Activated naive CD4-positive, alpha-beta T cell treated with anti-CD3 and anti-CD28 coated beads for 36 hours (primary cell): ENCODE results near the gene KRT84. TPM values are rescaled to one million over a fixed set of nuclear protein-coding genes. Genes with fewer than 3 reads are reported as not detected.

Experiments used
- CTCF ChIA-PET: fragments of 350-600 bp; sonication (Branson Sonifier 250); formaldehyde crosslinking; loops from one replicate; lab custom pipeline; 2021; ENCODE audit warnings: antibody characterized with exemption; lab: Charles Lee
- DNase-seq: peaks from one replicate; pipeline ENCODE4 v3.0.0-alpha.2; 2020
- H3K27ac Mint-ChIP-seq: one replicate; pipeline ENCODE4 v1.8.0; 2021; ENCODE audit warnings: mild to moderate bottlenecking, mixed read lengths
- H3K27me3 Mint-ChIP-seq: one replicate; pipeline ENCODE4 v1.8.0; 2021; ENCODE audit warnings: low read depth, mixed read lengths
- H3K36me3 Mint-ChIP-seq: one replicate; pipeline ENCODE4 v1.8.0; 2021; ENCODE audit warnings: low read depth, mixed read lengths
- H3K4me1 Mint-ChIP-seq: one replicate; pipeline ENCODE4 v1.8.0; 2021; ENCODE audit warnings: low read depth, mixed read lengths
- H3K4me3 Mint-ChIP-seq: one replicate; pipeline ENCODE4 v1.8.0; 2021; ENCODE audit warnings: mild to moderate bottlenecking, moderate library complexity, mixed read lengths
- H3K9me3 Mint-ChIP-seq: one replicate; pipeline ENCODE4 v1.8.0; 2021; ENCODE audit warnings: mixed read lengths
- intact Hi-C: fragments of 100-400 bp; cut with micrococcal nuclease; formaldehyde crosslinking; loops from one replicate; pipeline ENCODE4 v1.15.1; 2023
- total RNA-seq, 2 experiments: library from RNA; stranded (reverse); gene quantifications; one replicate each; pipeline ENCODE4 v1.2.3, GENCODE V29; 2021

Gene KRT84
- total RNA-seq, 2 experiments from 2014 or later = not detected

DNA sequence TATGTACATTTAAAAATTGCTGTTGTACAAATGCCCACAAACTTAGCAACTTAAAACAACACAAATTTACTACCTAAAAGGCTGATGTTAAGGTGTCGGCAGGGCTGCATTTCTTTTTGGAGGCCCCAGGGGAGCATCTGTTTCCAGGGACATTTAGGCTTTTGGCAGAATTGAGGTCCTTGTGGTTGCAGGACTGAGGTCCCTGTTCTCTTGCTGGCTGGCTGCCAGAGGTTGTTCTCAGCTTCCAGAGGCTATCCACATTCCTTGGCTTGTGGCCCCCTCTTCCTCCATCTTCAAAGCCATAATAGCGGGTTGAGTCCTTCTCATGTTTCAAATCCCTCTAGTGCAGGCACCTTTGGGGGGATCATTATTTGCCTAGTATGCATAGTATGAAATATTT lies 41.9 kb downstream of the KRT84 start:
- Mint-ChIP-seq H3K4me1 (no peaks in the 10 kb centered on the region), H3K9me3 (no peaks in the 10 kb centered on the region), H3K27me3 (no peaks in the 10 kb centered on the region), H3K27ac (no peak overlapping the region), H3K4me3 (no peak overlapping the region), H3K36me3 (no peaks in the 10 kb centered on the region)
- DNase-seq = no peak
- CTCF ChIA-PET = interaction anchor here (1.3 kb wide), 1 partner anchor 15 kb away, joined by 4 read pairs; no protein-coding TSS in a partner anchor
- intact Hi-C loops = no loop called here

DNA sequence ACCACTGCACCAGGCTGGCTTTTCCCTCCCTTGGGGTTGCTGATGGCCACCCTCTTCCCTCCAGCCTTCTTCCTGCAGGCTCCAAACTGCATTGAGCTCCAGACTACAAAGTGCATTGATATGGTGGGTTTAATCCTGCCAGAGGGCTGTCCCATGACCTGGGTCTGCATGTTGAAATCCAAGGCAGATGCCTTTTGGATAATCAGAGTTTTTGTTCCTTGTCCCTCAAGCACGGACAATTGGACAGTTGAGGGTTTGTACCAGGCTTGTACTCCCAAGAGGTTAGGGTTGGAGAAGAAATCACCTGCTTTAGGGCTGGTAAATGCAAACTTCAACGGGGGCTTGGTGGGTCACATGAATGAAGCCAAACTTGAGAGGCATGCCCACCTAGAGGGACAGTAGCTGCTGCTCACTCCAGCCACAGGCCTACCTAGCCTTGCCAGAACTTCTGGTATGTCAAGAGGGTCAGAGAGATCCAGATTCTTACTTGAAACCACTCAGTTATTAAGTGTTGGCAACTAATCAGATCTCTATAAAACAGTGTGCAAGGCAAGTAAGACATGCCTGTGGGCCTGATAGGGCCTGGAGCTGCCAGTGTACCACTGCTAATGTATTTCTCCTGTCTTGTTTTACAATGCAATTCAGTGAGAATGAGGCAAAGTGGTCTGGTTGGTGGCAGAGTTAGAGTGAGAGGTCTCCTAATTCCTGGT lies 42.5 kb downstream of the KRT84 start:
- Mint-ChIP-seq H3K27me3 (no peaks in the 10 kb centered on the region), H3K9me3 (no peaks in the 10 kb centered on the region), H3K36me3 (no peaks in the 10 kb centered on the region), H3K4me1 (no peaks in the 10 kb centered on the region), H3K27ac (no peak overlapping the region), H3K4me3 (no peak overlapping the region)
- CTCF ChIA-PET = interaction anchor here (1.3 kb wide), 1 partner anchor 15 kb away, joined by 4 read pairs; no protein-coding TSS in a partner anchor
- no peak for DNase-seq
- intact Hi-C loops = no loop called here

DNA sequence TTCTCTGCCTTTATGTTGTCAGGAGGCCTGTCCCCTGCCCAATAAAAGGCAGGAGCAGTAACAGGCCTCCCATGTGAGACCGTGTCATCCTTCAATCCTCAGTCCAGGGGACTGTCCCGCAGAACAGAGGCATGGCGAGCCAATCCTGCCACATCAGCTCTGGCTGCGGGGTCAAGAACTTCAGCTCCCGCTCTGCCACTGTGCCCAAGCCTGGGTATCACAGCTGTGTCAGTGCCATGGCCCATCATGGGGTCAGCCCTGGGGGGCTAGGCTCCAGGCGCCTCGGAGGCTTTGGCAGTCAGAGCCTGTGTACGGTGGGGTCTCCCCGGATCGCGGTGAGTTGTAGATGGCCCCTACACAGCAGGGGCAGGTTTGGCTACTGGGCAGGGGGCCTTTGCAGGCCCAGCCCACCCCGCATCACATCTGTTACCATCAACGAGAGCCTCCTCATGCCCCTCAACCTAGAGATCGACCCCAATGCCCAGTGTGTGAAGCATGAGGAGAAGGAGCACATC lies 44.3 kb downstream of the KRT84 start:
- Mint-ChIP-seq H3K27ac (no peak overlapping the region), H3K27me3 (no peaks in the 10 kb centered on the region), H3K36me3 (no peaks in the 10 kb centered on the region), H3K4me1 (peaks cover 8% of the 10 kb centered on the region), H3K9me3 (peaks cover 3% of the 10 kb centered on the region), H3K4me3 (no peak overlapping the region)
- DNase-seq = no peak
- intact Hi-C loops = no loop called here
- CTCF ChIA-PET = interaction anchor here (0.8 kb wide), 1 partner anchor 62 kb away, joined by 3 read pairs; no protein-coding TSS in a partner anchor

DNA sequence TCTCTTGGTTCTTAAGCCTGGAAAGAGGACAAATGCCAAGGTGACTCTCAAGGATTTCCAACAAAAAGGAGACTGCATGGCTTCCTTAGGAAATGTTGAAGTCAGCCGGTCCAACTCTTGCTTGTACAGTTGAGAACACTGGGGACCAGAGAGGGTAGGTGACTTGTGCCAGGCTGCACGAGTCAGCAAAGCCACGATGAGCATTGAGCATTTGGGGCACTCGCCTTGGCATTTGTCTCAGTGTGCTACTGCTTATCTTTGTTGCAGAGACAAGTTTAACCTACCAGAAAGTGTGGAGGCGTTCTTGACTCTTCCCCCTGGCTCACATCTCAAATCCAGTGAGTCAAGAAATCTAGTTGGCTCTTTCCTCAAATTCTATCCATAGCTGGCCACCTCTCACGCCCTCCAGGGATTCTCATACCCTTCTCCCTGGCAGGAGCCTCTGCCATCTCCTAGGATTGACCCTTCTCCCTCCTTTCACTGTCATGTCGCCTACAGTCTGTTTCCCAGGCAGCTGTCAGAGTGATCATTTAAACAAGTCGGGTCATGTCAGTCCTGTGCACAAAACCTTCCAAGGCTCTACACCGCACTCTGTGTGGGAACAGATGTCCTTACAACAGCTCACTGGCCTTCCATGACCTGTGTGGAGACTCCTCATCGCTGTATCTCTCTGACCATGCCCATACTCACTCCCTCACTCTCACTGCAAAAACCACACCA lies 47.1 kb downstream of the KRT84 start:
- DNase-seq = no peak
- intact Hi-C loops = no loop called here
- H3K4me1 Mint-ChIP-seq = peaks cover 8% of the 10 kb centered on the region
- peaks cover 3% of the 10 kb centered on the region for H3K9me3 Mint-ChIP-seq
- no peaks in the 10 kb centered on the region for H3K27me3 Mint-ChIP-seq
- CTCF ChIA-PET = interaction anchor here (0.7 to 1.2 kb wide), 4 partner anchors 10 to 541 kb away, joined by 3 to 4 read pairs (median 4); no protein-coding TSS in a partner anchor
- no peaks in the 10 kb centered on the region for H3K36me3 Mint-ChIP-seq
- H3K27ac Mint-ChIP-seq = no peak overlapping the region
- no peak overlapping the region for H3K4me3 Mint-ChIP-seq

DNA sequence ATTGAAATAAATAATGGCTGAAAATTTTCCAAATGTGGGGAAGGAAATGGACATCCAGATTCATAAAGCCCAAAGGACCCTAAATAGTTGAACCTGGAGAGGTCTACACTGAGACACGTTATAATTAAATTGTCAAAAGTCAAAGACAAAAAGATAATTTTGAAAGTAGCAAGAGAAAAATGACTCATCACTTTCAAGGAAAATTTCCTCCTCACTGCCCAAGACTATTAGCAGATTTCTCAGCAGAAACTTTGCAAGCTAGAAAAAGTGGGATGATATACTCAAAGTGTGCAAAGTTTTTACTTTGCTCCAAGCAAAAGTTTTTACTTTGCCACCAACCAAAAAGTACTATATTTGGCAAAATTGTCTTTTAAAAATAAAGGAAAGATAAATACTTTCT lies 48.4 kb downstream of the KRT84 start:
- peaks cover 3% of the 10 kb centered on the region for H3K9me3 Mint-ChIP-seq
- intact Hi-C loops = no loop called here
- DNase-seq = no peak
- no peak overlapping the region for H3K27ac Mint-ChIP-seq
- peaks cover 8% of the 10 kb centered on the region for H3K4me1 Mint-ChIP-seq
- CTCF ChIA-PET = interaction anchor here (1.2 kb wide), 1 partner anchor 9 kb away, joined by 4 read pairs; no protein-coding TSS in a partner anchor
- no peaks in the 10 kb centered on the region for H3K36me3 Mint-ChIP-seq
- H3K27me3 Mint-ChIP-seq = no peaks in the 10 kb centered on the region
- no peak overlapping the region for H3K4me3 Mint-ChIP-seq

DNA sequence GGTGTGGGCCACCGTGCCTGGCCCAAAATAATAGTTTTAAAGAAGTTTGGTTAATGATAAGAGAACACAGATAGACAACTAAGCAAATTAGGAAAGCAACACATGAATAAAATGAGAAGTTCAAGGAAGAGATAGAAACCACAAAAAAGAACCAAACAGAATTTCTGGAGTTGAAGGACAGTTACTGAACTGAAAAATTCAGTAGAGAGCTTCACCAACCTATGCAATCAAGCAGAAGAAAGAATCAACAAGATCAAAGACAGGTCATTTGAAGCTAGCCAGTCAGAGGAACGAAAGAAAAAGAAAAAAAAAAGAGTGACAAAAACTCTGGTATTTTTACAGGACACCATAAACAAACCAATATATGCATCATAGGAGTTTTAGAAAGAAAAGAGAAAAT lies 48.8 kb downstream of the KRT84 start:
- H3K4me3 Mint-ChIP-seq = no peak overlapping the region
- no peak overlapping the region for H3K27ac Mint-ChIP-seq
- CTCF ChIA-PET = interaction anchor here (0.7 to 0.9 kb wide), 2 partner anchors 57 to 71 kb away, joined by 3 to 4 read pairs; no protein-coding TSS in a partner anchor
- intact Hi-C loops = no loop called here
- H3K36me3 Mint-ChIP-seq = no peaks in the 10 kb centered on the region
- peaks cover 3% of the 10 kb centered on the region for H3K9me3 Mint-ChIP-seq
- H3K4me1 Mint-ChIP-seq = peaks cover 8% of the 10 kb centered on the region
- no peak for DNase-seq
- H3K27me3 Mint-ChIP-seq = no peaks in the 10 kb centered on the region

DNA sequence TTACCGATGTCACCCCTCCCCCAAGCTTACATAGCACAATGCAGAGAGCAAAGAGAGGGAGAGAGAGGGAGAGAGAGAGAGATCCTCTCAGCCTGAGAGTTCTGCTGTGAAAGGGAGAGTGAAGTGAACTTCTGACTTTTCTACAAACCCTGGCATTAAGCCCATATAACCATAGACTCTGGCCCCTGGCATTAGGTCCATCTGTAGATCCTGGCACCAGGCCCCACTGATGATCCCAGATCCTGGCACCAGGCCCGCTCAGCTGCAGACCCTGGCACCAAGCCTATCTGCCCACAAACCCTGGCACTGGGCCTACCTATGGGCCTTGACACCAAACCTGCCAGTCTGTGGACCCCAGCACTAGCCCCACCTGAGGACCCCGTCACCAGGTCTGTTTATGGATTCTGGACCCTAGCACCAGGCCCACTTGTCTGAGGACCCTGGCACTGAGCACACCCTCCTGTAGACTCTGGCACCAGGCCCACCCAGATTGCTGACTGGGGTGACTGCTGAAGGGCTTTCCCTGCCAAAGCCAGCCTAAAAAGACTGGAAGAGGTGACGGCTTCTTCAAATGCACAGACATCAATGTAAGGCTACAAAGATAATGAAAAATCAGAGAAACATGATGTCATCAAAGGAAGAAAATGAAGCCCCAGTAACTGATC lies 49.7 kb downstream of the KRT84 start:
- Mint-ChIP-seq H3K4me1 (peaks cover 8% of the 10 kb centered on the region), H3K27ac (no peak overlapping the region), H3K27me3 (no peaks in the 10 kb centered on the region), H3K9me3 (peaks cover 3% of the 10 kb centered on the region), H3K4me3 (no peak overlapping the region), H3K36me3 (no peaks in the 10 kb centered on the region)
- no peak for DNase-seq
- CTCF ChIA-PET = interaction anchor here (0.7 to 0.9 kb wide), 2 partner anchors 56 to 71 kb away, joined by 3 to 4 read pairs; no protein-coding TSS in a partner anchor
- intact Hi-C loops = no loop called here

DNA sequence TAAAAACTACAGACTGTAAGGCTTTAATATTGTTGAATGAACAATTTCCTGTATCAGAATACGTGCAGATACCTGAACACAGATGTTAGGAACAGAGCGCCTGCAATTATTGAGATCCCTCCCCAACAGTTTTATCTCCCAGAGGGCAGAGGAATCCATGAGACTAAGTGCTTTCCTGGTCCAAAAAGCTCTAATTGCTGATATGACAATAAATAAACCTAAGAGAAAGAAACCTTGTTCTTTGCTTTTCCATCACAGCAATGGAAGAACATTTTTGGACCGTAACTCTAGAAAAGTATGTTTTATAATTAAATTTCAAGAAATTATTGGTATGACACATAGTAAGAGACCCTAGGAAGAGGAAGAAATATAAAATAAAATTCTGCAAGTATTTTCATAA lies 51.3 kb downstream of the KRT84 start:
- Mint-ChIP-seq H3K4me1 (peaks cover 8% of the 10 kb centered on the region), H3K9me3 (peaks cover 3% of the 10 kb centered on the region), H3K27me3 (no peaks in the 10 kb centered on the region), H3K4me3 (no peak overlapping the region), H3K36me3 (no peaks in the 10 kb centered on the region), H3K27ac (no peak overlapping the region)
- intact Hi-C loops = no loop called here
- no peak for DNase-seq
- CTCF ChIA-PET = interaction anchor here (1.7 kb wide), 1 partner anchor 55 kb away, joined by 6 read pairs; no protein-coding TSS in a partner anchor

DNA sequence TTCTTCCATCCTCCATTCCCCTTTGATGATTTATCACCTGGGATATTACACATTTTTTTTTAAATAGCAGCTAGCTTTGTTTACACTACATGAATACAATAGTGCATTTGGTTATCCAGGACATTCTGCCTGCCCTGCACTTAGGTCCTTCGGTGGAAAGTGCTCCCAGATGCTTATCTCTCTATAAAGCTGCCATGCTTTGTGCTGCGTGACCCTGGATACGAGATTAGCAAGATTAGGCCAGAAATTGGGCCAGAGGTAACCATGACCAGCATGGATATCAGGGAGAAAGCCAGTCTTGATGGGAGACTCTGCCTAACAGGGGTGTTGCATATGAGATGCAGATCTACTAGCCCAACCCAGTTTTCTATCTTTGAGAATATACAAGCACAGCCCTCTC lies 52.1 kb downstream of the KRT84 start:
- peaks cover 3% of the 10 kb centered on the region for H3K9me3 Mint-ChIP-seq
- H3K27ac Mint-ChIP-seq = no peak overlapping the region
- H3K4me3 Mint-ChIP-seq = no peak overlapping the region
- CTCF ChIA-PET = interaction anchor here (0.9 kb wide), 1 partner anchor 546 kb away, joined by 4 read pairs; no protein-coding TSS in a partner anchor
- DNase-seq = no peak
- intact Hi-C loops = no loop called here
- peaks cover 8% of the 10 kb centered on the region for H3K4me1 Mint-ChIP-seq
- no peaks in the 10 kb centered on the region for H3K36me3 Mint-ChIP-seq
- no peaks in the 10 kb centered on the region for H3K27me3 Mint-ChIP-seq

DNA sequence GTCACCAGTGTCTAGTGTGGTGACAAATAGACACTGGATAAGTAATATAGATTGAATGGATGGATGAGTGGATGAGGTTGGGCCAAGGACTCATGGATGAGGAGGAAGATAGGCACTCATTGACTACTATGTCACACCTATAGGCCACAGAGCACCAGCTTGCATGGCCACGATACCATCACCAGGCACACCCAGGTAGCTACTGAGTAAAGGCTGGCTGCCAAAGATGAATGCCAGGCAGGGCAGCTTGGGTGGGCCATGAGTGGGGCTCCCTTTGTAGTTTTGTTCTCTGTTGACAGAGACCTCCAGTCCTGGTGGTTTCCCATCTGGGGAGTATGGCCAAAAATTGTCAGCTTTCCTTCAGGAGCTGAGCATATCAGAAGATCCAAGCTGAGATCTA lies 53.1 kb downstream of the KRT84 start:
- H3K4me3 Mint-ChIP-seq = no peak overlapping the region
- H3K36me3 Mint-ChIP-seq = no peaks in the 10 kb centered on the region
- H3K9me3 Mint-ChIP-seq = peaks cover 3% of the 10 kb centered on the region
- intact Hi-C loops = no loop called here
- H3K4me1 Mint-ChIP-seq = peaks cover 14% of the 10 kb centered on the region
- CTCF ChIA-PET = interaction anchor here (0.7 to 0.9 kb wide), 2 partner anchors 176 to 547 kb away, joined by 3 to 4 read pairs; no protein-coding TSS in a partner anchor
- H3K27ac Mint-ChIP-seq = no peak overlapping the region
- no peak for DNase-seq
- H3K27me3 Mint-ChIP-seq = no peaks in the 10 kb centered on the region

DNA sequence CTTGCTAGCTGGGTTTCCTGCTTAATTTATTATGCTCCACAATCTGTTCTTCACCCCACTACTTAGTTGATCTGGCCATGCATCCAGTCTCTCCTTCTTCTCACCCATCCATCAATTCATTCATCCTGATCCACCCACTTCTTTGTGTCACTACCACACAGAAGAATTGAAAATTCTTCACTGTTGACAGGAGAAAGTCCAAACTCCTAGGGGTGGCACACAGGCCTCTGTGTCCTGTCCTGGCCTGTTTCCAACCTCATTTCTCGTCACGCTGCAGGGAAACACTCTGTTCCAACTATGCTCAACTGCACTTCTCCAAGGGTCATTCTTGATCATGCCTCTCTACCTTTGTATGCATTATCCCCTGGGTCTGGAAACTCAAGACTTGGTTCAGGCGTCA lies 53.6 kb downstream of the KRT84 start:
- no peak overlapping the region for H3K27ac Mint-ChIP-seq
- CTCF ChIA-PET = interaction anchor here (0.7 to 1.4 kb wide), 3 partner anchors 31 to 175 kb away, joined by 3 to 4 read pairs (median 3); no protein-coding TSS in a partner anchor
- H3K4me1 Mint-ChIP-seq = peaks cover 16% of the 10 kb centered on the region
- peaks cover 3% of the 10 kb centered on the region for H3K9me3 Mint-ChIP-seq
- DNase-seq = no peak
- no peak overlapping the region for H3K4me3 Mint-ChIP-seq
- H3K27me3 Mint-ChIP-seq = no peaks in the 10 kb centered on the region
- no peaks in the 10 kb centered on the region for H3K36me3 Mint-ChIP-seq
- intact Hi-C loops = no loop called here

DNA sequence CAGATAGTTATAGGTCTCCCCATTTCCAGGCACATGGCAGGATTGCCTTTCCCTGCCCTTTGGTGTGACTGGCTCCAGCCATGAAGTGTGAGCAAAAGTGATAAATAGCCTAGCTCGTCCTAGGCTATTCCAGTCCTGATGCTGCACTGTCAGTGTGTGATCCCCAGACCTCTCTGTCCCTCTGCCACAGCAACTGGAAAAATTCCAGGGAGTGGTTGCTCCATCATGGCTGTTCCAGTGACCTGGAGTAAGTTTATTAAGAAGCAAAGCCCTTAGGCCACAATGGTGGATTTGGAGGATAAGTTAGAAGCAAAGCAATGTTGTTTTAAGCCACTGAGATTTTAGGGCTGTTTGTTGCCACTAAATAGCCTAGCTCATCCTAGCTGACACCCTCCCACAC lies 54.4 kb downstream of the KRT84 start:
- no peaks in the 10 kb centered on the region for H3K9me3 Mint-ChIP-seq
- no peak for DNase-seq
- no peak overlapping the region for H3K27ac Mint-ChIP-seq
- H3K27me3 Mint-ChIP-seq = no peaks in the 10 kb centered on the region
- H3K4me3 Mint-ChIP-seq = no peak overlapping the region
- CTCF ChIA-PET = interaction anchor here (0.9 to 1.4 kb wide), 2 partner anchors 31 to 174 kb away, joined by 3 to 4 read pairs; no protein-coding TSS in a partner anchor
- intact Hi-C loops = no loop called here
- no peaks in the 10 kb centered on the region for H3K36me3 Mint-ChIP-seq
- peaks cover 13% of the 10 kb centered on the region for H3K4me1 Mint-ChIP-seq
